OCI-LY1 (cell line): ENCODE data around the gene DMD.

Experiments
- H2AFZ ChIP-seq: fragments of 200-600 bp; sonication (generic), shearing (Covaris generic); 2 replicates; pipeline ENCODE4 v1.6.0; 2014; ENCODE audit warnings: antibody characterized with exemption, mild to moderate bottlenecking, low read length
- H3F3A ChIP-seq: fragments of 200-600 bp; sonication (generic), shearing (Covaris generic); 2 replicates; pipeline ENCODE4 v1.6.0; 2014; ENCODE audit warnings: mild to moderate bottlenecking, antibody characterized with exemption, low read length, moderate library complexity; ENCODE audit not compliant: insufficient read depth
- H3K27ac ChIP-seq: fragments of 200-600 bp; sonication (generic); 2 replicates; pipeline ENCODE4 v1.5.1; 2014; ENCODE audit warnings: low read length, mixed run types, mild to moderate bottlenecking, low read depth; ENCODE audit not compliant: poor library complexity, severe bottlenecking
- H3K27me3 ChIP-seq: fragments of 200-600 bp; sonication (generic); 2 replicates; pipeline ENCODE4 v1.6.0; 2014; ENCODE audit warnings: antibody characterized with exemption, mild to moderate bottlenecking, low read length, moderate library complexity; ENCODE audit not compliant: insufficient read depth
- H3K36me3 ChIP-seq: fragments of 200-600 bp; sonication (generic); 2 replicates; pipeline ENCODE4 v1.6.1; 2014; ENCODE audit warnings: mild to moderate bottlenecking, antibody characterized with exemption, low read length, moderate library complexity, mixed read lengths; ENCODE audit not compliant: insufficient read depth
- H3K4me1 ChIP-seq: fragments of 200-600 bp; sonication (generic); 2 replicates; pipeline ENCODE4 v1.5.1; 2014; ENCODE audit warnings: mild to moderate bottlenecking, low read length, moderate library complexity; ENCODE audit not compliant: insufficient read depth, severe bottlenecking
- H3K4me2 ChIP-seq: fragments of 200-600 bp; sonication (generic), shearing (Covaris generic); 2 replicates; pipeline ENCODE4 v1.6.1; 2014; ENCODE audit warnings: low read length
- H3K4me3 ChIP-seq: fragments of 200-600 bp; sonication (generic); 2 replicates; pipeline ENCODE4 v1.5.1; 2014; ENCODE audit warnings: low read length, low read depth, mild to moderate bottlenecking, mixed read lengths; ENCODE audit not compliant: poor library complexity, severe bottlenecking
- H3K79me2 ChIP-seq: fragments of 200-600 bp; shearing (Covaris generic); 2 replicates; pipeline ENCODE4 v1.6.1; 2016; ENCODE audit warnings: mixed run types, low read length, mixed read lengths; ENCODE audit not compliant: insufficient read depth
- H3K9ac ChIP-seq: fragments of 200-600 bp; sonication (generic), shearing (Covaris generic); 2 replicates; pipeline ENCODE4 v1.6.1; 2014; ENCODE audit warnings: mild to moderate bottlenecking, low read length, mixed read lengths
- H3K9me2 ChIP-seq: fragments of 200-600 bp; sonication (generic), shearing (Covaris generic); 2 replicates; pipeline ENCODE4 v1.6.1; 2014; ENCODE audit warnings: low read depth, mild to moderate bottlenecking, low read length, mixed read lengths
- H3K9me3 ChIP-seq: fragments of 200-600 bp; shearing (Covaris generic); 2 replicates; pipeline ENCODE4 v1.6.1; 2014; ENCODE audit warnings: low read length, mixed read lengths
- H4K20me1 ChIP-seq: fragments of 200-600 bp; sonication (generic), shearing (Covaris generic); 2 replicates; pipeline ENCODE4 v1.6.0; 2016; ENCODE audit warnings: mild to moderate bottlenecking, low read length; ENCODE audit not compliant: insufficient read depth
- EZH2 ChIP-seq: fragments of 200-600 bp; sonication (generic), shearing (Covaris generic); IDR thresholded peaks from 2 replicates; pipeline ENCODE4 v1.8.0; 2017; ENCODE audit warnings: borderline replicate concordance, mixed run types, mild to moderate bottlenecking, antibody characterized with exemption, low read length, moderate library complexity, mixed read lengths
- TF ChIP-seq, protein P1 (sequence below): fragments of 200-600 bp; sonication (generic), shearing (Covaris generic); IDR thresholded peaks from 2 replicates; pipeline ENCODE4 v1.5.1; 2017; ENCODE audit warnings: mild to moderate bottlenecking, antibody characterized with exemption, low read length, moderate library complexity, mixed read lengths

DMD gene

DNA sequence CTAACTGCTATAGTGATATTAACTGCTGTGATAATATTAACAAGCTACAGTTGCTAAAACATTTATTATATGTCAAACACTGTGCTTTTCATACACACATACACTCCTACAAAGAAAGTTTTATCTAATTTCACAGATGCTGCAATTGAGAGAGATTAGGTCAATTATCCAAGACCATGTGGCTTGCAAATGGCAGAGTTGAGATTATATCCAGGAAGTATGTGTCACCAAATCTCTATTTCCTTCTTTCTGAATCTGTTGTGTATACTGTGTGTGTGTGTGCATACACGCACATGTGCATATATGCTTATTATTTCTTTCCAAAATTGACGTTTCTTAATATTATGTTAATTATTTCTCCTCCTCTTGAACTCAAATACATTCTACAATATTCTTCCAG is 1363.6 kb downstream of the DMD start:
- Histone ChIP-seq H3K27me3 (no peaks in the 10 kb centered on the region), H3K4me1 (peaks cover 5% of the 10 kb centered on the region), H4K20me1 (no peaks in the 10 kb centered on the region), H3K27ac (no peak overlapping the region), H3K9me3 (no peaks in the 10 kb centered on the region), H2AFZ (no peak overlapping the region), H3K9ac (no peak overlapping the region), H3K36me3 (no peaks in the 10 kb centered on the region), H3K79me2 (no peaks in the 10 kb centered on the region), H3F3A (no peaks in the 10 kb centered on the region), H3K4me3 (no peak overlapping the region), H3K4me2 (no peak overlapping the region), H3K9me2 (no peaks in the 10 kb centered on the region)
- TF ChIP-seq, protein P1, sequence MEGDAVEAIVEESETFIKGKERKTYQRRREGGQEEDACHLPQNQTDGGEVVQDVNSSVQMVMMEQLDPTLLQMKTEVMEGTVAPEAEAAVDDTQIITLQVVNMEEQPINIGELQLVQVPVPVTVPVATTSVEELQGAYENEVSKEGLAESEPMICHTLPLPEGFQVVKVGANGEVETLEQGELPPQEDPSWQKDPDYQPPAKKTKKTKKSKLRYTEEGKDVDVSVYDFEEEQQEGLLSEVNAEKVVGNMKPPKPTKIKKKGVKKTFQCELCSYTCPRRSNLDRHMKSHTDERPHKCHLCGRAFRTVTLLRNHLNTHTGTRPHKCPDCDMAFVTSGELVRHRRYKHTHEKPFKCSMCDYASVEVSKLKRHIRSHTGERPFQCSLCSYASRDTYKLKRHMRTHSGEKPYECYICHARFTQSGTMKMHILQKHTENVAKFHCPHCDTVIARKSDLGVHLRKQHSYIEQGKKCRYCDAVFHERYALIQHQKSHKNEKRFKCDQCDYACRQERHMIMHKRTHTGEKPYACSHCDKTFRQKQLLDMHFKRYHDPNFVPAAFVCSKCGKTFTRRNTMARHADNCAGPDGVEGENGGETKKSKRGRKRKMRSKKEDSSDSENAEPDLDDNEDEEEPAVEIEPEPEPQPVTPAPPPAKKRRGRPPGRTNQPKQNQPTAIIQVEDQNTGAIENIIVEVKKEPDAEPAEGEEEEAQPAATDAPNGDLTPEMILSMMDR = no peak
- TF ChIP-seq EZH2 = no peak

DNA sequence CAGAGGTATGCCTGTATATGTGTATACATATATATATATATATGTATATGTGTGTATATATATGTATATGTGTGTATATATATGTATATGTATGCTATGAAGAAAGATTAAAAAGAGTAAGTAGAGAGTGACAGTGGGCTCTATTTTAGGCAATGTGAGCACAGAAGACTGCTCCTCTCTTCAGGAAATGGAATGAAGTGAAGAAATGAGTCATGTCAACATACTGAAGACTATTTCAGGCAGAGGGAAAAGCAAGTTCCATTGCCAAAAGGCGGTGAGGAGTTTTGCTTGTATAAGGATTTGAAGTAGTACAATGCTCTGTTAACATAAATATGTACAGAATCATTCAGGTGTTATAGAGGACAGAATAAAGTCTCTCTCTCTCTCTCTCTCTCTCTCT is 1366.3 kb downstream of the DMD start:
- Histone ChIP-seq H3K9me2 (no peaks in the 10 kb centered on the region), H3K4me2 (no peak overlapping the region), H3K4me3 (no peak overlapping the region), H3K9ac (no peak overlapping the region), H4K20me1 (no peaks in the 10 kb centered on the region), H3F3A (no peaks in the 10 kb centered on the region), H3K27ac (no peak overlapping the region), H3K36me3 (no peaks in the 10 kb centered on the region), H3K9me3 (no peaks in the 10 kb centered on the region), H3K4me1 (peaks cover 5% of the 10 kb centered on the region), H3K27me3 (no peaks in the 10 kb centered on the region), H2AFZ (no peak overlapping the region), H3K79me2 (no peaks in the 10 kb centered on the region)
- no peak for TF ChIP-seq EZH2
- TF ChIP-seq, protein P1 = no peak

DNA sequence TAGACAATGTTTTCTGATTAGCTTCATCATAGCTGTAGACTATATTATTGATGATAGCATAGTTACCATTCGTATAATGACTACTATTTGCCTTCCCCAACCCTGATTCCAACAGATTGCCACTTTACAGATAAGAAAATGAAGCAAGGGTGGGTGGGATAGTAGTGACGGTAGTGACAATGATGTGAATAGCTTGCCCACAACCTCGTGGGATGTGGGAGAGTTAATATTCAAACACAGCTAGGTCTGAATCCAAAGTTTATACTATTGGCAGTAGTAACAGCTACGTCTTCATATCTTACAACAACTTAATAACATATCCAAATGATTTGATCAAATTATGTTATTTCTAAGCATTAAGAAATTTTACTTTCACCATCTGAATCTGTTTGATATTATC is 1372.7 kb downstream of the DMD start:
- Histone ChIP-seq H3F3A (no peaks in the 10 kb centered on the region), H3K9ac (no peak overlapping the region), H3K36me3 (no peaks in the 10 kb centered on the region), H3K79me2 (no peaks in the 10 kb centered on the region), H3K9me2 (no peaks in the 10 kb centered on the region), H3K4me3 (no peak overlapping the region), H2AFZ (no peak overlapping the region), H3K9me3 (no peaks in the 10 kb centered on the region), H4K20me1 (no peaks in the 10 kb centered on the region), H3K27me3 (no peaks in the 10 kb centered on the region), H3K27ac (no peak overlapping the region), H3K4me2 (no peak overlapping the region), H3K4me1 (peaks cover 7% of the 10 kb centered on the region)
- TF ChIP-seq, protein P1 = no peak
- TF ChIP-seq EZH2 = no peak
